Measurements from ENCODE around the gene TUSC2. TPM values are rescaled to one million over a fixed set of nuclear protein-coding genes. Genes with fewer than 3 reads are reported as not detected.
A peak's percentile ranks its signal among the peaks of the same experiment; 100 is the strongest.

The TUSC2 gene
- total and polyA plus RNA-seq, 12 donors, result 28.8 to 64.3 (median 34.4) TPM

DNA sequence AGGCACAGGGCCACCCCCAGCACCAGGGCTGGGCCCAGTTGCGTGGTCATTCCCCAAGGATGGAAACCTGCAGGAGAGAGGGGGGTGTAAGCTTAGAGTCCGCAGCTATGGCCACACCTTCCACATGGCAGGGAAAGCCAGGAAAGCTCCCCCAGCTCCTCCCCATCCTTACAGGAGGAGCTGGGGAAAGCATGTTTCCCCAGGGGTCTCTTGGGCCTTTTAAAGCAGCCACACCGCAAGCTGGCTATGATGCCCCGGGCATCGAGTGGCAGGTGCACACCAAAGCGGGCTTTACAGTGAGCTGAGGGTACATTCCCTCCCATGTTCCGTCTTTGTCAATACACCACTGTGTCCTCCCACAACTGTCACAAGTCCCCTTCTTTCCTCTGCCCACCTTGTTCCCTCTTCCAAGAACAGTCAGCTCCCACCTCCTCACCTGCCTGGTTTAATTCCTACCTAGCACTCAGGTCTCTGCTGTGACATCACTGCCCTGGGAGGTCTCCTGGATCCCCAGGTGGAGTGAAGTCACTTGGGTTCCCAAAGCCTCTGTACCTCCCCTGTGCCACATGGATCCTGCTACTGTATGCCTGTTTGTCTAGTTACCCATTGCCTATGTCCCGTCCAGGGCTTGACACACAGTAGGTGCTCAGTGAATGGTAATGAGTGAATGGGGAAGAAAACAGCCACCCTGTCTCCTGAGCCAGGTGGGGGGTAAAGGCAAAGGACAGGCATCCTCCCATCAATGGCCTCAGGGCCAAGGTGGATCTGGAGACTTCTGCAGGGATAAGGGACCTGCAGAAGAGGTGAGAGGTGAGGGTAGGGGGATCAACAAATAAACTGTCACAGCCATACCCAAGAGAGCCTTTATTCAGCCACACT, 32.2 kb downstream of the TUSC2 start:
- no peak overlapping the region for H3K27ac ChIP-seq
- intact Hi-C loops (cut with DNase I), result no loop called here

DNA sequence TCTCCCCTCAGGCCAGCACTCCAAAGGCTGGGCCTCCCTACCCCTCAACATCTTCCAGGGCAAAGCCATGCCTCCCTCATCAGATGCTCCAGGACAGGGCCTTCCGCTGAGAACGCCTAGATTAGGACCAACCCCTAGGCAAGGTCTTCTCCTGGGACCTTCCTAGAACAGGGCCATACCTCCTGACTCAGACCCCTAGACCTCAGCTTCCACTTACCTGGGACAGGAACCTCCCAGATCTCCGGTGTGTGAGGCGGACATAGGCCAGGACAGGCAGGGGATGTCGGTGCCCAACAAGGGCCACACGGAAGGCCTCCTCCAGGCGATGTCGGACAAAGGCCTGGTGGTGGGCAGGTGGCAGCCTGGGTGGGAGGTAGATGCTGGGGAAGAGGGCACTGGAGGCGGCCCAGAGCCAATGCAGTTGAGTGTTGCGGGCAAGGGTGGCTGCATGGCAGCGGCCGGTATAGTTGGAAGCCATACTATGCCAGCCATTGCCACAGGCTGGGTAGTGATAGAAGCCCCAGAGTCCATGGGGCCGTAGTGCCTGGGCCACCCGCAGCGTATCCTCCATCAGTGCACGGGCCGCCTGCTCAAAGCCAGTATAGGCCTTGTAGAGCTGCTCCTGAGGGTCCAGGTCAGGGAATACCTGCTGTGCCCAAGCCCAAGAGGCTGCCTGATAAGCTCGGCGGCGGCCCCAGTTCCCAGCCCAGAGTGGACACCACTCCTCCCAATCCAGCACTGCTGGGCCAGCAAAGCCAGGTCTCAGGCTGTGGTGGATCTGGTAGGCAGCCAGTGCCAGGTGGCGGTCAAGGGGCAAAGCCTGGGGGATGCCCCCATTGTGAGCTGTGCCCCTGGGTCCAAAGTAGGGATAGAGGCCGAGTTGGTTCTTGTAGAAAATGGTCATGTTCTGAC, 33.3 kb downstream of the TUSC2 start:
- no peak for DNase-seq
- no peaks in the 10 kb centered on the region for H3K27me3 ChIP-seq
- H3K4me1 ChIP-seq (replicated peaks in 1 of 2), result peaks cover 22 to 34% of the 10 kb centered on the region in 2 donors
- no peaks in the 10 kb centered on the region for H3K9me3 ChIP-seq (replicated peaks in 1 of 3)
- TF ChIP-seq CTCF (IDR thresholded peaks at IDR 0.05), result no peak
- TF ChIP-seq POLR2A (IDR thresholded peaks at IDR 0.05), result no peak
- WGBS, 4 donors, result 87 to 94% (median 92%) methylated on average over 2 to 22 of the region's 22 CpGs
- H3K36me3 ChIP-seq (replicated peaks in 1 of 2), result peaks cover 0 to 5% of the 10 kb centered on the region in 2 donors
- no peak overlapping the region for H3K4me3 ChIP-seq
- H3K27ac ChIP-seq, result peak overlapping the region in 1 of 5 donors; percentile 92
- intact Hi-C loops (cut with DNase I), result no loop called here

More for the DNA sequence above, 32.2 kb downstream of the TUSC2 start:
- no peak for DNase-seq
- Histone ChIP-seq H3K27me3 (no peaks in the 10 kb centered on the region), H3K4me3 (no peak overlapping the region), H3K9me3 (replicated peaks in 1 of 3) (no peaks in the 10 kb centered on the region), H3K4me1 (replicated peaks in 1 of 2) (peaks cover 32 to 44% of the 10 kb centered on the region in 2 donors), H3K36me3 (replicated peaks in 1 of 2) (no peaks in the 10 kb centered on the region)
- TF ChIP-seq POLR2A (IDR thresholded peaks at IDR 0.05), result no peak
- TF ChIP-seq CTCF (IDR thresholded peaks at IDR 0.05), result no peak
- WGBS, 4 donors, result 80 to 90% (median 87%) methylated on average over 8 of the region's 8 CpGs

- no peak for DNase-seq
- Histone ChIP-seq H3K9me3 (replicated peaks in 1 of 3) (no peaks in the 10 kb centered on the region), H3K27me3 (no peaks in the 10 kb centered on the region), H3K4me3 (no peak overlapping the region), H3K36me3 (replicated peaks in 1 of 2) (peaks cover 0 to 11% of the 10 kb centered on the region in 2 donors), H3K27ac (peak overlapping the region in 3 of 5 donors; percentile 65 to 92 (median 82)), H3K4me1 (replicated peaks in 1 of 2) (peaks cover 19 to 32% of the 10 kb centered on the region in 2 donors)
- intact Hi-C loops (cut with DNase I), result no loop called here
- TF ChIP-seq POLR2A (IDR thresholded peaks at IDR 0.05), result no peak
- no peak for TF ChIP-seq CTCF (IDR thresholded peaks at IDR 0.05)
- 82 to 92% (median 85%) methylated on average over 2 to 4 of the region's 4 CpGs for WGBS, 4 donors
These were observed 33.9 kb downstream of the TUSC2 start for GRCh38 chr3:50294089-50294488.

All from adrenal gland (tissue), 12 donors.